Measurements from ENCODE around the gene BCL6B.

BCL6B gene

GRCh38 chr17:7064261-7064660, 41.4 kb downstream of the BCL6B start:
- no peak for DNase-seq

- DNase-seq: no peak
These were observed 44.3 kb downstream of the BCL6B start for GRCh38 chr17:7067198-7067597.

- no peak for DNase-seq
These were observed 45.4 kb downstream of the BCL6B start for GRCh38 chr17:7068268-7068667.

- DNase-seq: no peak
These were observed 47.9 kb downstream of the BCL6B start for GRCh38 chr17:7070712-7071111.

- DNase-seq: no peak
These were observed 49.6 kb downstream of the BCL6B start for GRCh38 chr17:7072406-7072805.

GRCh38 chr17:7074931-7075330, 52.1 kb downstream of the BCL6B start:
- no peak for DNase-seq

GRCh38 chr17:7077911-7078546, 55.2 kb downstream of the BCL6B start:
- DNase-seq: no peak

GRCh38 chr17:7078711-7079110, 55.9 kb downstream of the BCL6B start:
- DNase-seq: no peak
